Psoas muscle (tissue), 8 donors: Measurements from ENCODE around the gene TBK1. TPM values are rescaled to one million over a fixed set of nuclear protein-coding genes. Genes with fewer than 3 reads are reported as not detected.
"Not testable (repeated sequence)": the region's sequence is repeated elsewhere in the genome, so short reads cannot be mapped to it uniquely, and the experiment has no call there.

ENCODE experiments used
- ATAC-seq, 4 donors: fragments of 200-7000 bp; cut with Tn5 transposase; one replicate each; pipeline ENCODE4 v1.9.1; 2020; ENCODE audit warnings: moderate library complexity in 3 of 4, mild to moderate bottlenecking in 2 of 4
- DNase-seq, 2 donors: peaks; one replicate each; pipeline ENCODE4 v3.0.0-alpha.2; 2020
- H3K27ac ChIP-seq: fragments of 200-600 bp; one replicate; pipeline ENCODE4 v1.8.0; 2022
- H3K27me3 ChIP-seq, 3 donors: fragments of 200-600 bp in 1 of 3; one replicate each; pipeline versions ENCODE4 v1.6.1 to v1.8.0; 2013 to 2022; ENCODE audit warnings: low read length in 2 of 3, mild to moderate bottlenecking in 2 of 3, moderate library complexity in 1 of 3; ENCODE audit not compliant: insufficient read depth in 3 of 3
- H3K36me3 ChIP-seq, 2 donors: fragments of 200-600 bp in 1 of 2; one replicate each; pipeline versions ENCODE4 v1.6.1 to v1.8.0; 2013 to 2022; ENCODE audit warnings: low read depth in 1 of 2, mild to moderate bottlenecking in 1 of 2, moderate library complexity in 1 of 2; ENCODE audit not compliant: insufficient read depth in 1 of 2
- H3K4me1 ChIP-seq: fragments of 200-600 bp; one replicate; pipeline ENCODE4 v1.8.0; 2022
- H3K4me3 ChIP-seq: fragments of 200-600 bp; one replicate; pipeline ENCODE4 v1.8.0; 2022; ENCODE audit warnings: mild to moderate bottlenecking
- H3K9me3 ChIP-seq: fragments of 200-600 bp; one replicate; pipeline ENCODE4 v1.8.0; 2022
- WGBS, 3 donors: extraction: QIAGEN DNeasy Blood & Tissue Kit; methylation state at CpG; one replicate each; pipeline versions ENCODE4 v1.1.6 to v1.1.7; 2013; 5-methylcytosine and 5-hydroxymethylcytosine counted together
- intact Hi-C, 2 donors: fragments of 100-400 bp; cut with DNase I; formaldehyde crosslinking; loops; one replicate each; pipeline versions ENCODE4 v1.11.0 to v1.14.2; 2022
- polyA plus RNA-seq, 3 donors: library from polyadenylated mRNA; stranded (reverse); fragments of 200-250 nt; gene quantifications; one replicate each; pipeline ENCODE4 v1.2.3, GENCODE V29; 2013
- total RNA-seq, 4 donors: library from RNA; stranded (reverse); fragmentation: NEBNext Ultra II Directional in 2 of 4; extraction: Animal tissue kit (Norgen Biotek cat#: 25700) in 2 of 4; gene quantifications; one replicate each; pipeline versions ENCODE4 v1.2.1 to v1.2.4, GENCODE V29; 2021 to 2023
- TF ChIP-seq, protein P1 (sequence below): fragments of 200-600 bp; IDR thresholded peaks from one replicate; pipeline ENCODE4 v1.8.0; 2022; ENCODE audit warnings: antibody characterized with exemption
- donor health status: healthy with polysubstance abuse.
- donor health status: DM: no; HTN: no; CAD: no; lungs with moderate emphysema.
- donor health status: Bipolar disorder and iron deficiency.
- donor health status: healthy.
- donor health status: DM: yes; HTN: yes; CAD: no.
- donor health status: DM: no; HTN: no; CAD: no.
- donor health status: DM: no; HTN: no; CAD: no.
- donor health status: DM: yes; HTN: yes; CAD: no.

Gene TBK1
- total and polyA plus RNA-seq, 7 donors = 11.6 to 39.8 (median 19.9) TPM

DNA sequence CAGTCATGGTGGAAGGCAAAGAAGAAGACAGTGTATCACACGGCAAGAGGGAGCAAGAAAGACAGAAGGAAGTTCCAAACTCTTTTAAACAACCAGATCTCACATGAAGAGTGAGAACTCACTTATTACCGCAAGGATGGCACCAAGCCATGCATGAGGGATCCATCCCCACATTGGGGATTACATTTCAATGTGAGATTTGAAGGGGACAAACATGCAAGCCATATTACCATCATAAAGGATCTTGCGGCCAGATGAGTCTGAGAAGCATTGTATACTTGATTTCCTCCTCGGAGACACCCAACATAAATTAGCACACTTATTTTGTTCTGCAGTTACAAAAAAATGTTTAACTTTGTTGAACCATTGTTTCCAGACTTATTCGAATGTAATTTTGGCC, 66.5 kb downstream of the TBK1 start:
- intact Hi-C loops = no loop called here
- Histone ChIP-seq H3K4me1 (no peaks in the 10 kb centered on the region), H3K27me3 (no peaks in the 10 kb centered on the region), H3K4me3 (no peak overlapping the region), H3K36me3 (no peaks in the 10 kb centered on the region), H3K27ac (no peak overlapping the region), H3K9me3 (no peaks in the 10 kb centered on the region)
- DNase-seq = no peak
- no peak for ATAC-seq
- TF ChIP-seq, protein P1, sequence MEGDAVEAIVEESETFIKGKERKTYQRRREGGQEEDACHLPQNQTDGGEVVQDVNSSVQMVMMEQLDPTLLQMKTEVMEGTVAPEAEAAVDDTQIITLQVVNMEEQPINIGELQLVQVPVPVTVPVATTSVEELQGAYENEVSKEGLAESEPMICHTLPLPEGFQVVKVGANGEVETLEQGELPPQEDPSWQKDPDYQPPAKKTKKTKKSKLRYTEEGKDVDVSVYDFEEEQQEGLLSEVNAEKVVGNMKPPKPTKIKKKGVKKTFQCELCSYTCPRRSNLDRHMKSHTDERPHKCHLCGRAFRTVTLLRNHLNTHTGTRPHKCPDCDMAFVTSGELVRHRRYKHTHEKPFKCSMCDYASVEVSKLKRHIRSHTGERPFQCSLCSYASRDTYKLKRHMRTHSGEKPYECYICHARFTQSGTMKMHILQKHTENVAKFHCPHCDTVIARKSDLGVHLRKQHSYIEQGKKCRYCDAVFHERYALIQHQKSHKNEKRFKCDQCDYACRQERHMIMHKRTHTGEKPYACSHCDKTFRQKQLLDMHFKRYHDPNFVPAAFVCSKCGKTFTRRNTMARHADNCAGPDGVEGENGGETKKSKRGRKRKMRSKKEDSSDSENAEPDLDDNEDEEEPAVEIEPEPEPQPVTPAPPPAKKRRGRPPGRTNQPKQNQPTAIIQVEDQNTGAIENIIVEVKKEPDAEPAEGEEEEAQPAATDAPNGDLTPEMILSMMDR = no peak
- WGBS, 3 donors = 85 to 87% (median 86%) methylated on average over 5 of the region's 5 CpGs

DNA sequence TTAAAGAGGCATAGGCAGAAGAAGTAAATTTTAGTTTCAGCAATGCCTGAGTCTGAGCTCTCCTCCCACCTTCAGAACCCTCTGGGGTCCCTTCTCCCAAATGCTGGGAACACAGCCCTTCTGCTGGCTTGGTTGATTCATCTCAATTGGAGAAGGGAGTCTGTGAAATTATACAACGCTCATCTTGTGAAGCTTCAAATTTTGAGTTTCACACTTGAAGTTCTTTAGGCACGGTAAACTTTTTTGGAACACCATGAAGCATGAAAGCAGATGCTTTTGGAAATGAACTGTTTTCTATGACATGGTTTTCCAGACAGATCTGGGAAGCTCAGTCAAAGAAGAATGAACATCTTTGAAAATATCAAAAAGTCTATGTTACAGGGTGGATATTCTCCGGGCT, 69.9 kb downstream of the TBK1 start:
- ATAC-seq = no peak
- 49 to 63% (median 53%) methylated on average over 3 of the region's 3 CpGs for WGBS, 3 donors

DNA sequence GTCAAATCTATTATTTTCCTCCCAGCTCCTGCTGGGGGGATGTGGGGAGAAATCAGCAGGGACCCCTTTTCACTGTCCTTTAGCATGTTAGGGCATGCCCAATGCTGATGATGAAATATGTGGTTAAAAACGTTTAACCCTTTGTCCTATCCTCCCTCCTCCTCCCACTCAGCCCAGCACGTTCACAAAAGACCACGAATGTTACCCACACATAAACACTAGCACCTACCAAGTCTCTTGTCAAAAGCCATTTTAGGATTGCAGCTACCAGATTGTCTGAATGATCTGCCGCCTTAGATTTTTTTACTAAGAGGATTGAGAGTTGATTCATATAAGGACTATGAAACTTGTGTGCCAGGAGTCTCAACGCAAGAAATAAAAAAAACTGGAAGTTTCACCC, 70.4 kb downstream of the TBK1 start:
- H3K27me3 ChIP-seq = no peaks in the 10 kb centered on the region
- no peak overlapping the region for H3K4me3 ChIP-seq
- H3K27ac ChIP-seq = no peak overlapping the region
- H3K36me3 ChIP-seq = no peaks in the 10 kb centered on the region
- ATAC-seq = no peak
- no peak for DNase-seq
- no peaks in the 10 kb centered on the region for H3K9me3 ChIP-seq
- intact Hi-C loops = no loop called here
- no peaks in the 10 kb centered on the region for H3K4me1 ChIP-seq
- TF ChIP-seq, protein P1 = no peak
- WGBS, 3 donors = 34 to 48% (median 35%) methylated on average over 5 of the region's 5 CpGs

More for the DNA sequence above, 69.9 kb downstream of the TBK1 start:
- Histone ChIP-seq H3K4me1 (no peaks in the 10 kb centered on the region), H3K36me3 (no peaks in the 10 kb centered on the region), H3K9me3 (no peaks in the 10 kb centered on the region), H3K4me3 (no peak overlapping the region), H3K27ac (no peak overlapping the region), H3K27me3 (no peaks in the 10 kb centered on the region)
- TF ChIP-seq, protein P1 = no peak
- intact Hi-C loops = no loop called here
- no peak for DNase-seq

DNA sequence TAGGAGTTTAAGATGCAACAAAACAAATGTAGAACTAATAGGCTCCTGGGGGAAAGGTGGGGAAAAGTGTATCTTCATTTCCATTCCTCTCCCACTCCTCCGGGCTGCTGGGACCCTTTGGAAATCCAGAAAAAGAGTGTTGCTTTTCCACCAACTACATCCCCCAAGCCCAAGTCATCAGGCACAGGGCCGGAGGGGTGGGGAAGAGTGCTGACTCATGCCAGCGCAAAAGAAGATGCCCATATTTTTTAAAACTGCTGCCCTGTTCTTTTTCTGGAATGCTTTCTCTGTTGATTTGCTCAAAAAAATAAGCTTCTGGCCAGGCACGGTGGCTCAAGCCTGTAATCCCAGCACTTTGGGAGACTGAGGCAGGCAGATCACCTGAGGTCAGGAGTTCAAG, 70.9 kb downstream of the TBK1 start:
- DNase-seq = no peak
- intact Hi-C loops = no loop called here

DNA sequence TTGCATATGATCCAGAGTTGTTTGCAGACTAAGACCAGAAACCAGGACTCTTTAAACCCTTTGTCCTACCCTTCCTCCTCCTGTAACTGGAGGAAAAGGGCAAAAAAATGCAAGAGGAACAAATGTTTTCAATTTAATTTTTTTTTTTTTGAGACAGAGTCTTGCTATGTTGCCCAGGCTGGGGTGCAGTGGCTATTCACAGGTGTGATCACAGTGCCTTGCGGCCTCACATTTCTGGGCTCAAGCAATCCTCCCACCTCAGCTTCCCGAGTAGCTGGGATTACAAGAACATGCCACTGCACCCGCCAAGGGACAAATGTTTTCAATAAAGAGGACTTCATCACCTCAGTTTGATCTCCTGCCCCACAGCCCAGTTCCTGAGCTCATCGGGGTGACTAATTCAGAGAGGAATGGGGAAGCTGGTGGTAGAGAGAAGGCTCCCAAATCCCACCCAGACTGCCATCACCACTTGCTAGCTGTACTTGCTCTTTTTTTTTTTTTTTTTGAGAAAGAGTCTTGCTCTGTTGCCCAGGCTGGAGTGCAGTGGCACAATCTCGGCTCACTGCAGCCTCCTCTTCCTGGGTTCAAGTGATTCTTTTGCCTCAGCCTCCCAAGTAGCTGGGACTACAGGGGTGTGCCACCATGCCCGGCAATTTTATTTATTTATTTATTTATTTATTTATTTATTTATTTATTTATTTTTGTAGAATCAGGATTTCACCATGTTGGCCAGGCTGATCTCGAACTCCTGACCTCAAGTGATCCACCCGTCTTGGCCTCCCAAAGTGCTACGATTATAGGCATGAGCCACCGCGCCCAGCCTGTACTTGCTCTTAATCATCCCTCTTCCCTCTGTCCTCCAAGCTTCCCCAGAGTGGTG, 71.9 kb downstream of the TBK1 start:
- intact Hi-C loops, H3K4me1 ChIP-seq, H3K4me3 ChIP-seq, H3K27me3 ChIP-seq, H3K36me3 ChIP-seq, H3K27ac ChIP-seq, H3K9me3 ChIP-seq, DNase-seq, ATAC-seq: not testable (repeated sequence)
- 91 to 93% (median 93%) methylated on average over 11 of the region's 11 CpGs for WGBS, 3 donors

More for the DNA sequence above, 70.9 kb downstream of the TBK1 start:
- ATAC-seq = no peak
- Histone ChIP-seq H3K4me1 (no peaks in the 10 kb centered on the region), H3K27ac (no peak overlapping the region), H3K27me3 (no peaks in the 10 kb centered on the region), H3K4me3 (no peak overlapping the region), H3K9me3 (no peaks in the 10 kb centered on the region), H3K36me3 (no peaks in the 10 kb centered on the region)
- TF ChIP-seq, protein P1 = no peak
- 65 to 70% (median 69%) methylated on average over 4 of the region's 4 CpGs for WGBS, 3 donors
